Midbrain (tissue), 1 donor: ENCODE results near the gene AKT2.
A peak's percentile ranks its signal among the peaks of the same experiment; 100 is the strongest.

Source experiments
- DNase-seq: peaks from one replicate; lab custom pipeline; 2025; lab: John Stamatoyannopoulos, UW

AKT2 gene

GRCh38 chr19:40300668-40301067, 15.5 kb upstream of the AKT2 start:
- DNase-seq: no peak

GRCh38 chr19:40298026-40298425, 12.9 kb upstream of the AKT2 start:
- DNase-seq: no peak

- peak; percentile 59 for DNase-seq
These were observed 9.4 kb upstream of the AKT2 start for GRCh38 chr19:40294560-40294959.

GRCh38 chr19:40286971-40287421, 1.9 kb upstream of the AKT2 start:
- no peak for DNase-seq

GRCh38 chr19:40286235-40286970, 1.3 kb upstream of the AKT2 start:
- no peak for DNase-seq

GRCh38 chr19:40285353-40286234, 449 bp upstream of the AKT2 start:
- peak; percentile 99 for DNase-seq

- DNase-seq: no peak
These were observed 969 bp downstream of the AKT2 start for GRCh38 chr19:40284251-40284500.

- DNase-seq: no peak
These were observed 1.5 kb downstream of the AKT2 start for GRCh38 chr19:40283414-40284250.

- DNase-seq: no peak
These were observed 2.2 kb downstream of the AKT2 start for GRCh38 chr19:40282920-40283319.

- DNase-seq: no peak
These were observed 3.0 kb downstream of the AKT2 start for GRCh38 chr19:40282209-40282580.

GRCh38 chr19:40281381-40282208, 3.5 kb downstream of the AKT2 start:
- DNase-seq: no peak

- DNase-seq: no peak
These were observed 4.4 kb downstream of the AKT2 start for GRCh38 chr19:40280608-40281221.

GRCh38 chr19:40279761-40280607, 5.2 kb downstream of the AKT2 start:
- no peak for DNase-seq

- peak; percentile 42 for DNase-seq
These were observed 6.0 kb downstream of the AKT2 start for GRCh38 chr19:40279120-40279551.

GRCh38 chr19:40278361-40279035, 6.6 kb downstream of the AKT2 start:
- no peak for DNase-seq

GRCh38 chr19:40277356-40278059, 7.6 kb downstream of the AKT2 start:
- DNase-seq: no peak

- DNase-seq: no peak
These were observed 10.3 kb downstream of the AKT2 start for GRCh38 chr19:40274585-40275544.
